Cardiac septum (tissue), 1 donor: ENCODE data around the gene UBE3C. TPM values are rescaled to one million over a fixed set of nuclear protein-coding genes. Genes with fewer than 3 reads are reported as not detected.
"Not testable (repeated sequence)": the region's sequence is repeated elsewhere in the genome, so short reads cannot be mapped to it uniquely, and the experiment has no call there.

ENCODE experiments used
- DNase-seq: peaks from one replicate; pipeline ENCODE4 v3.0.0-alpha.2; 2020; ENCODE audit warnings: low spot score
- intact Hi-C: fragments of 100-400 bp; cut with DNase I; formaldehyde crosslinking; loops from one replicate; pipeline ENCODE4 v1.14.0; 2022
- total RNA-seq: library from RNA; stranded (reverse); fragmentation: NEBNext Ultra II Directional; extraction: Animal tissue kit (Norgen Biotek cat#: 25700); gene quantifications from one replicate; pipeline ENCODE4 v1.2.1, GENCODE V29; 2021
- donor health status: DM: no; HTN: no; CAD: no.

Gene UBE3C
- total RNA-seq, 1 donor from 2014 or later = 50.8 TPM

GRCh38 chr7:157159537-157159936, 20.8 kb downstream of the UBE3C start:
- DNase-seq, intact Hi-C loops: not testable (repeated sequence)

- intact Hi-C loops = no loop called here
Observed at GRCh38 chr7:157160433-157160832, 21.7 kb downstream of the UBE3C start.

GRCh38 chr7:157165987-157166386, 27.3 kb downstream of the UBE3C start:
- no peak for DNase-seq
- intact Hi-C loops = no loop called here

More at GRCh38 chr7:157160433-157160832, 21.7 kb downstream of the UBE3C start:
- DNase-seq = no peak

GRCh38 chr7:157168571-157168970, 29.8 kb downstream of the UBE3C start:
- intact Hi-C loops = no loop called here
- DNase-seq = no peak

- no peak for DNase-seq
- intact Hi-C loops = no loop called here
Observed at GRCh38 chr7:157176771-157177170, 38.0 kb downstream of the UBE3C start.

- intact Hi-C loops = no loop called here
- no peak for DNase-seq
Observed at GRCh38 chr7:157177333-157177982, 38.7 kb downstream of the UBE3C start.

- intact Hi-C loops = no loop called here
Observed at GRCh38 chr7:157177983-157178381, 39.3 kb downstream of the UBE3C start.

GRCh38 chr7:157183832-157184231, 45.1 kb downstream of the UBE3C start:
- no peak for DNase-seq
- intact Hi-C loops = no loop called here

More at GRCh38 chr7:157177983-157178381, 39.3 kb downstream of the UBE3C start:
- no peak for DNase-seq

GRCh38 chr7:157188091-157188665, 49.5 kb downstream of the UBE3C start:
- intact Hi-C loops = no loop called here
- DNase-seq = no peak

- intact Hi-C loops = no loop called here
- DNase-seq = no peak
Observed at GRCh38 chr7:157189405-157189804, 50.7 kb downstream of the UBE3C start.

GRCh38 chr7:157192861-157193260, 54.1 kb downstream of the UBE3C start:
- intact Hi-C loops = no loop called here
- no peak for DNase-seq

- no peak for DNase-seq
- intact Hi-C loops = no loop called here
Observed at GRCh38 chr7:157193274-157193673, 54.5 kb downstream of the UBE3C start.

- intact Hi-C loops = no loop called here
- DNase-seq = no peak
Observed at GRCh38 chr7:157194948-157195347, 56.2 kb downstream of the UBE3C start.

GRCh38 chr7:157195868-157196267, 57.1 kb downstream of the UBE3C start:
- intact Hi-C loops = no loop called here
- no peak for DNase-seq

- DNase-seq = no peak
- intact Hi-C loops = no loop called here
Observed at GRCh38 chr7:157204134-157204533, 65.4 kb downstream of the UBE3C start.

- DNase-seq = no peak
- intact Hi-C loops = no loop called here
Observed at GRCh38 chr7:157205438-157205837, 66.7 kb downstream of the UBE3C start.

GRCh38 chr7:157208571-157209413, 70.1 kb downstream of the UBE3C start:
- intact Hi-C loops = no loop called here
- DNase-seq = no peak

- DNase-seq = no peak
Observed at GRCh38 chr7:157210682-157211081, 72.0 kb downstream of the UBE3C start.

GRCh38 chr7:157211690-157212089, 73.0 kb downstream of the UBE3C start:
- intact Hi-C loops = no loop called here
- no peak for DNase-seq

More at GRCh38 chr7:157210682-157211081, 72.0 kb downstream of the UBE3C start:
- intact Hi-C loops = no loop called here

GRCh38 chr7:157219154-157219553, 80.4 kb downstream of the UBE3C start:
- no peak for DNase-seq
- intact Hi-C loops = no loop called here
